HepG2 (cell line): ENCODE data around the gene EEA1. TPM values are rescaled to one million over a fixed set of nuclear protein-coding genes. Genes with fewer than 3 reads are reported as not detected.
A peak's percentile ranks its signal among the peaks of the same experiment; 100 is the strongest.

Source experiments
- ATAC-seq: fragments of 200-7000 bp; cut with Tn5 transposase; 3 replicates; pipeline ENCODE4 v1.9.1; 2020; ENCODE audit warnings: mild to moderate bottlenecking, moderate library complexity
- BruUV-seq: library from RNA; stranded (reverse); fragments of 400-500 nt; replicated peaks from 2 replicates; lab custom pipeline; 2021; lab: Mats Ljungman, UMichigan
- CTCF ChIA-PET: fragments of 300-600 bp; formaldehyde crosslinking; extraction: SDS; loops from one replicate; lab custom pipeline; 2021; ENCODE audit warnings: low total read pairs, inconsistent platforms, low intra/inter-chr PET ratio; lab: Yijun Ruan, JAX
- POLR2A ChIA-PET: fragments of 350-600 bp; sonication (Branson Sonifier 250); formaldehyde crosslinking; loops from one replicate; lab custom pipeline; 2020; ENCODE audit warnings: antibody characterized with exemption, inconsistent platforms; lab: Yijun Ruan, JAX
- DNase-seq: peaks from one replicate; pipeline ENCODE4 v3.0.0-alpha.2; 2015; ENCODE audit warnings: low spot score
- FAIRE-seq: peaks from 3 replicates; lab custom pipeline; 2011; peaks lifted over from hg19 to GRCh38; lab: Jason Lieb, UNC
- H2AFZ ChIP-seq: one replicate; pipeline ENCODE4 v1.6.1; 2011; ENCODE audit warnings: low read length, inconsistent platforms
- H3K27ac ChIP-seq: fragments of 300-600 bp; 3 replicates; pipeline ENCODE4 v1.8.0; 2011; ENCODE audit warnings: mixed run types, mild to moderate bottlenecking, mixed read lengths, low read length, inconsistent platforms; ENCODE audit not compliant: insufficient read depth; ENCODE audit errors: extremely low read length
- H3K27me3 ChIP-seq, 2 experiments: fragments of 200-600 bp in 1 of 2; 2 replicates in 1 of 2; 3 replicates in 1 of 2; pipeline versions ENCODE4 v1.6.0 to v1.8.0; 2011; ENCODE audit warnings: low read length in 2 of 2, mild to moderate bottlenecking in 2 of 2, moderate library complexity in 2 of 2, inconsistent platforms in 1 of 2; ENCODE audit not compliant: insufficient read depth in 2 of 2, control insufficient read depth in 1 of 2
- H3K36me3 ChIP-seq, 2 experiments: fragments of 200-600 bp in 1 of 2; replicated peaks in 1 of 2; 2 replicates in 1 of 2; 3 replicates in 1 of 2; pipeline versions ENCODE4 v1.5.1 to v1.8.0; 2011; ENCODE audit warnings: low read length in 2 of 2, inconsistent platforms in 1 of 2; ENCODE audit not compliant: insufficient read depth in 2 of 2, control insufficient read depth in 1 of 2
- H3K4me1 ChIP-seq: 2 replicates; pipeline ENCODE4 v1.5.1; 2012; ENCODE audit warnings: low read length, inconsistent platforms; ENCODE audit not compliant: insufficient read depth
- H3K4me2 ChIP-seq: 2 replicates; pipeline ENCODE4 v1.6.0; 2011; ENCODE audit warnings: low read depth, low read length, inconsistent platforms
- H3K4me3 ChIP-seq, 3 experiments: fragments of 200-600 bp in 1 of 3; sonication (generic), shearing (Covaris generic) in 1 of 3; replicated peaks in 1 of 3; 2 replicates each; pipeline ENCODE4 v1.5.1; 2011 to 2016; ENCODE audit warnings: low read length in 3 of 3, inconsistent platforms in 2 of 3, low read depth in 2 of 3, mild to moderate bottlenecking in 2 of 3, control low read depth in 1 of 3, mixed read lengths in 1 of 3; ENCODE audit not compliant: insufficient read depth in 1 of 3
- H3K79me2 ChIP-seq: one replicate; pipeline ENCODE4 v1.6.1; 2011; ENCODE audit warnings: low read length, inconsistent platforms; ENCODE audit not compliant: insufficient read depth
- H3K9ac ChIP-seq: 2 replicates; pipeline ENCODE4 v1.6.0; 2011; ENCODE audit warnings: mild to moderate bottlenecking, low read depth, low read length, inconsistent platforms; ENCODE audit not compliant: insufficient read depth
- H3K9me3 ChIP-seq: 2 replicates; pipeline ENCODE4 v1.5.1; 2012; ENCODE audit warnings: mild to moderate bottlenecking, low read length
- H4K20me1 ChIP-seq: 2 replicates; pipeline ENCODE4 v1.6.0; 2011; ENCODE audit warnings: inconsistent platforms, mild to moderate bottlenecking, low read length, moderate library complexity; ENCODE audit not compliant: insufficient read depth
- DPF2 ChIP-seq: sonication (generic); formaldehyde crosslinking; IDR thresholded peaks from 2 replicates; pipeline ENCODE4 v1.4.0; 2020; ENCODE audit warnings: mild to moderate bottlenecking, low read depth, missing genetic modification reagents, borderline replicate concordance
- GRHL1 ChIP-seq: sonication (generic); formaldehyde crosslinking; conservative IDR thresholded peaks from 2 replicates; pipeline ENCODE4 v1.8.0; 2022; ENCODE audit warnings: missing genetic modification reagents
- MXD3 ChIP-seq: IDR thresholded peaks from 2 replicates; pipeline ENCODE4 v1.6.1; 2016; ENCODE audit warnings: mild to moderate bottlenecking, missing biosample characterization, missing genetic modification reagents
- RBM22 ChIP-seq: fragments of 200-400 bp; formaldehyde crosslinking; optimal IDR thresholded peaks from 2 replicates; pipeline ENCODE3; 2017; ENCODE audit warnings: mild to moderate bottlenecking, low read length, moderate library complexity
- ZNF256 ChIP-seq: sonication (generic); formaldehyde crosslinking; conservative IDR thresholded peaks from 2 replicates; pipeline ENCODE4 v1.4.0; 2020; ENCODE audit warnings: missing genetic modification reagents
- ZNF292 ChIP-seq: sonication (generic); formaldehyde crosslinking; IDR thresholded peaks from 2 replicates; pipeline ENCODE4 v1.8.1; 2022; ENCODE audit warnings: mild to moderate bottlenecking, low read depth, missing genetic modification reagents, borderline replicate concordance
- ZNF432 ChIP-seq: sonication (generic); formaldehyde crosslinking; IDR thresholded peaks from 2 replicates; pipeline ENCODE4 v1.5.0; 2020; ENCODE audit warnings: missing genetic modification reagents, mild to moderate bottlenecking, borderline replicate concordance
- ZNF513 ChIP-seq: sonication (generic); formaldehyde crosslinking; conservative IDR thresholded peaks from 2 replicates; pipeline ENCODE4 v1.5.0; 2020; ENCODE audit warnings: missing genetic modification reagents
- WGBS: methylation state at CpG from one replicate; pipeline ENCODE4 v1.1.6; 2017; ENCODE audit warnings: low lambda C conversion rate; 5-methylcytosine and 5-hydroxymethylcytosine counted together
- in situ Hi-C: cut with HindIII; loops from 2 replicates; pipeline ENCODE4 v1.10.0; 2017; ENCODE audit warnings: low pct_unique_long_range_greater_than_20kb; ENCODE audit not compliant: extremely low pct_ligation_motif_present
- intact Hi-C: fragments of 100-400 bp; cut with micrococcal nuclease; formaldehyde crosslinking; loops from one replicate; pipeline ENCODE4 v1.10.0; 2022; ENCODE audit not compliant: unreplicated experiment
- polyA plus RNA-seq, 8 experiments: library from polyadenylated mRNA; depleted of rRNA in 3 of 8; stranded (reverse) in 7 of 8; unstranded in 1 of 8; fragments of >200 nt; fragmentation: Illumina TruSeq in 4 of 8; extraction: Trizol in 4 of 8; gene quantifications; 2 replicates each; pipeline versions ENCODE4 v1.2.1 to v1.2.3, GENCODE V29; 2011 to 2016; ENCODE audit warnings: low read depth in 4 of 8, missing spikeins in 1 of 8, mixed read lengths in 1 of 8; ENCODE audit not compliant: insufficient read depth in 1 of 8
- total RNA-seq, 5 experiments: library from RNA; depleted of rRNA; stranded (reverse); fragments of >200 nt; fragmentation: Illumina TruSeq; extraction: Trizol; gene quantifications; 2 replicates each; pipeline ENCODE4 v1.2.3, GENCODE V29; 2016; ENCODE audit warnings: low read depth in 1 of 5

The EEA1 gene
- total and polyA plus RNA-seq, 2 of the 13 experiments (the other 11 are each of a cell fraction or from before 2014, with no cell fraction given) = 5.0 to 19.3 TPM

- no peak for TF ChIP-seq MXD3
Observed at GRCh38 chr12:92859650-92860386, 69.3 kb downstream of the EEA1 start (continued).

GRCh38 chr12:92857818-92858217 is 71.3 kb downstream of the EEA1 start:
- DNase-seq (no peak), ATAC-seq (no peak), FAIRE-seq (no peak)
- no peak overlapping the region for H3K9ac ChIP-seq
- in situ Hi-C loops = no loop called here
- H3K79me2 ChIP-seq = no peaks in the 10 kb centered on the region
- H4K20me1 ChIP-seq = no peaks in the 10 kb centered on the region
- H3K36me3 ChIP-seq = peaks cover 7 to 21% of the 10 kb centered on the region in 2 experiments; a peak in 4 of 5 replicates
- ChIA-PET POLR2A (no interaction called here), CTCF (no interaction called here)
- H2AFZ ChIP-seq = no peak overlapping the region
- TF ChIP-seq RBM22 (peak; percentile 55), ZNF292 (CRISPR knock-in tag) (no peak)
- H3K4me1 ChIP-seq = peaks cover 34% of the 10 kb centered on the region
- no peaks in the 10 kb centered on the region for H3K27me3 ChIP-seq
- H3K9me3 ChIP-seq = no peaks in the 10 kb centered on the region
- no TSS peak for BruUV-seq
- WGBS = 97% methylated on average over 8 of the region's 8 CpGs
- H3K4me3 ChIP-seq = no peak overlapping the region
- H3K27ac ChIP-seq = no peak overlapping the region
- intact Hi-C loops = loop anchor here (10.0 kb wide), 1 partner anchor 67 kb away; the partner anchor contains the start of gene EEA1
- H3K4me2 ChIP-seq = no peak overlapping the region

GRCh38 chr12:92854344-92854743 is 74.8 kb downstream of the EEA1 start:
- in situ Hi-C loops = no loop called here
- FAIRE-seq (peak; percentile 42), ATAC-seq (peak; percentile 86), DNase-seq (peak; percentile 52)
- Histone ChIP-seq H3K27me3 (no peaks in the 10 kb centered on the region), H3K9me3 (no peaks in the 10 kb centered on the region), H3K4me1 (peaks cover 21% of the 10 kb centered on the region), H3K4me2 (no peak overlapping the region), H4K20me1 (no peaks in the 10 kb centered on the region), H3K79me2 (no peaks in the 10 kb centered on the region), H3K4me3 (no peak overlapping the region), H3K36me3 (peaks cover 7 to 31% of the 10 kb centered on the region in 2 experiments), H2AFZ (no peak overlapping the region), H3K9ac (no peak overlapping the region), H3K27ac (peak overlapping the region; percentile 40)
- CTCF ChIA-PET = no interaction called here
- intact Hi-C loops = loop anchor here (10.0 kb wide), 1 partner anchor 70 kb away; the partner anchor contains the start of gene EEA1
- POLR2A ChIA-PET = interaction anchor here (0.5 to 0.6 kb wide), 2 partner anchors 9 to 45 kb away, joined by 3 read pairs; no protein-coding TSS in a partner anchor
- no TSS peak for BruUV-seq
- WGBS = 53% methylated on average over 3 of the region's 3 CpGs
- TF ChIP-seq DPF2 (CRISPR knock-in tag) (0 out of 2 replicates have a peak, but pooled peaks have one; percentile 22), ZNF256 (no peak), ZNF513 (CRISPR knock-in tag) (no peak), ZNF432 (CRISPR knock-in tag) (no peak), GRHL1 (CRISPR knock-in tag) (no peak)
